Measurements from ENCODE around the gene WDR76. TPM values are rescaled to one million over a fixed set of nuclear protein-coding genes. Genes with fewer than 3 reads are reported as not detected.
"Not testable (repeated sequence)": the region's sequence is repeated elsewhere in the genome, so short reads cannot be mapped to it uniquely, and the experiment has no call there.

The WDR76 gene
- total RNA-seq, 1 donor = 58.2 TPM

- TF ChIP-seq, protein P1, sequence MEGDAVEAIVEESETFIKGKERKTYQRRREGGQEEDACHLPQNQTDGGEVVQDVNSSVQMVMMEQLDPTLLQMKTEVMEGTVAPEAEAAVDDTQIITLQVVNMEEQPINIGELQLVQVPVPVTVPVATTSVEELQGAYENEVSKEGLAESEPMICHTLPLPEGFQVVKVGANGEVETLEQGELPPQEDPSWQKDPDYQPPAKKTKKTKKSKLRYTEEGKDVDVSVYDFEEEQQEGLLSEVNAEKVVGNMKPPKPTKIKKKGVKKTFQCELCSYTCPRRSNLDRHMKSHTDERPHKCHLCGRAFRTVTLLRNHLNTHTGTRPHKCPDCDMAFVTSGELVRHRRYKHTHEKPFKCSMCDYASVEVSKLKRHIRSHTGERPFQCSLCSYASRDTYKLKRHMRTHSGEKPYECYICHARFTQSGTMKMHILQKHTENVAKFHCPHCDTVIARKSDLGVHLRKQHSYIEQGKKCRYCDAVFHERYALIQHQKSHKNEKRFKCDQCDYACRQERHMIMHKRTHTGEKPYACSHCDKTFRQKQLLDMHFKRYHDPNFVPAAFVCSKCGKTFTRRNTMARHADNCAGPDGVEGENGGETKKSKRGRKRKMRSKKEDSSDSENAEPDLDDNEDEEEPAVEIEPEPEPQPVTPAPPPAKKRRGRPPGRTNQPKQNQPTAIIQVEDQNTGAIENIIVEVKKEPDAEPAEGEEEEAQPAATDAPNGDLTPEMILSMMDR (IDR thresholded peaks at IDR 0.05; ENCODE audit: insufficient read depth, low read length) = no peak
- no peak for DNase-seq (ENCODE audit: low read depth)
- H3K4me3 ChIP-seq (ENCODE audit: low read depth, low read length) = peak within 1 kb of the TSS; percentile 99
Measured at GRCh38 chr15:43799945-43800285, 26.9 kb upstream of the WDR76 start, which contains the start of gene SERINC4. Gene SERINC4, minus strand, starts transcription at chr15:43800220. Its CDS starts 234 bp downstream, at chr15:43799986.

DNA sequence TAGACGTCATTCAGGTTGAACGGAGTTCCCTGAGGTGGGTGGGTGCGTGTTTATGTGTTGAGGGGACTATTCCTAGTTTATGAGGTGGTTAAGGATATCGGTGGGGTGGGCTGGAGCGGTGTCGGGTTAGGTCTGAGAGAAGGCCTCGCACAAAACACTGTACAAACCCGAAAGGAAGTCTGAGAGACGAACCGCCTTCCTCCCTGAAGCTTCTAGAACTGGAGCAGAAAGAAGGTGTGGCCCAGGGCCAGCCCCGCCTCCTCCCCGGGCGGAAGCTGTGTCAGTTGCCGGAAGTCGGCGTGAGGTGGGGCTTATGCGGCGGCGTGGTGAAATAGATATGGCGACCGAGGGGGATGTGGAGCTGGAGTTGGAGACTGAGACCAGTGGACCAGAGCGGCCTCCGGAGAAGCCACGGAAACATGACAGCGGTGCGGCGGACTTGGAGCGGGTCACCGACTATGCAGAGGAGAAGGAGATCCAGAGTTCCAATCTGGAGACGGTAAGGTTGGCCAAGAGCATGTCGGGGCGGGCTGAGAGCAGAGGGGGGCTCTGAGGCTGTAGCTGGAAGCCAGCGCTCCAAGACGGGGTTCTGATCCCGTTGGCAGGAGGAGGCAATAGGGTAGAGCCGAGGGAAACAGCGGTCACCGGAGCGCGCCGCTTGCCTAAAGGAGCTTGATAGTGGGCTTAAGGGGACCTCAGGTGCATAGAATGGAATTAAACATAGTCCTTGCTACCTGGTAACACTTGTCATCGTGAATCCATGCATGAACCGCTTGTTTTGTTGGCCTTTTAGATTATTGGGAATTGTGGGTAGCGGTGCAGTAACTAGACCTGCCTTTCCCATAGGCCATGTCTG, 26.3 kb upstream of the WDR76 start, which contains the start of gene HYPK:
Gene HYPK, plus strand, starts transcription at position 314 of the 856 bp plus-strand sequence. Its CDS starts 24 bp downstream, at position 338.
- TF ChIP-seq, protein P1 (IDR thresholded peaks at IDR 0.05; ENCODE audit: insufficient read depth, low read length) = no peak
- DNase-seq (ENCODE audit: low read depth) = peak; percentile 87
- H3K4me3 ChIP-seq (ENCODE audit: low read depth, low read length) = peak within 1 kb of the TSS; percentile 99

DNA sequence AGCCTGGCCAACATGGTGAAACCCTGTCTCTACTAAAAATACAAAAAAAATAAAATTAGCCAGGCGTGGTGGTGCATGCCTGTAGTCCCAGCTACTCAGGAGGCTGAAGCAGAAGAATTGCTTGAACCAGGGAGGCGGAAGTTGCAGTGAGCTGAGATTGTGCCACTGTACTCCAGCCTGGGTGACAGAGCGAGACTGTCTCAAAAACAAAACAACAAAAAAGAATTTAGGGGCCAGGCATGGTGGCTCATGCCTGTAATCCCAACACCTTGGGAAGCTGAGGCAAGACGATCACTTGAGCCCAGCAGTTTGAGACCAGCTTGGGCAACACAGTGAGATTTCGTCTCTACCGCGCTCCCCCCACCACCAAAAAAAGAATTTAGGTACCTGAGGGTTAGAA, 24.1 kb upstream of the WDR76 start:
- not testable (repeated sequence) for DNase-seq (ENCODE audit: low read depth)

DNA sequence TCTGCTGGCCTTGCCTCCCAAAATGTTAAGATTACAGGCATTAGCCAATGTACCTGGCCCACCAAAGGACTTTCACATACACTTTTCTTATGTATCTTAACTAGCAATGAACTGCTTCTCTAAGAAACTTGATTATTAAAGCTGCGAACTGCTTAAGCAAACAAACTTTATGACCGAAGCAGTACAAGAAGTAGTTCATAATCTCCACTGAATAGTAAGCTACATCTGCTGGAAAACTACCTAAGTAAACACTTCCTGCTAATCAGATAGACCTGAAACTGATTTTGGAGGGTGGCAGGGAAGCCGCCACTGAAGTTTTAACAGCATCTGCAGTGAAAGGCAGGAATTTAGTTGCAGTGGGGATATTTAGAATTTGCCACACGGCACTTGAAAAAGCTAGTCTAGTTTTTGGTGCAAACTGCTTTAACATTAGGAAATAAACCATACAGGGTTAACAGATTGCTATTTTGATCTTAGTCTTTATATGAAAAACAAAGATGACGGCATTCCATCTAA, 18.3 kb upstream of the WDR76 start:
- DNase-seq (ENCODE audit: low read depth) = no peak
- H3K4me3 ChIP-seq (ENCODE audit: low read depth, low read length) = no peak overlapping the region
- TF ChIP-seq, protein P1 (IDR thresholded peaks at IDR 0.05; ENCODE audit: insufficient read depth, low read length) = no peak

More for the DNA sequence above, 24.1 kb upstream of the WDR76 start:
- not testable (repeated sequence) for H3K4me3 ChIP-seq (ENCODE audit: low read depth, low read length)

GRCh38 chr15:43808960-43809678, 17.7 kb upstream of the WDR76 start:
- no peak overlapping the region for H3K4me3 ChIP-seq (ENCODE audit: low read depth, low read length)
- no peak for DNase-seq (ENCODE audit: low read depth)
- TF ChIP-seq, protein P1 (IDR thresholded peaks at IDR 0.05; ENCODE audit: insufficient read depth, low read length) = no peak

DNA sequence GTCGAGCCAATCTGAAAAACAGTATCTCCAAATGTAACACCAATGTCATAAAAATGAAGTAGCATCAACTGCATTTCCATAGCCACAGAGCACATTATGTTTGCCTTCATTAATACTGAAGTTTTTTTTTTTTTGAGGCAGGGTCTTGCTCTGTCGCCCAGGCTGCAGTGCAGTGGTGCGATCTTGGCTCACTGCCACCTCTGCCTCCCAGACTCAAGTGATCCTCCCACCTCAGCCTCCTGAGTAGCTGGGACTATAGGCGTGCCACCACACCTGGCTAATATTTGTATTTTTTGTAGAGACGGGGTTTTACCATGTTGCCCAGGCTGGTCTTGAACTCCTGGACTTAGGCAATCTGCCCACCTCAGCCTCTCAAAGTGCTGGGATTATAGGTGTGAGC, 11.7 kb upstream of the WDR76 start:
- DNase-seq (ENCODE audit: low read depth); H3K4me3 ChIP-seq (ENCODE audit: low read depth, low read length): not testable (repeated sequence)

DNA sequence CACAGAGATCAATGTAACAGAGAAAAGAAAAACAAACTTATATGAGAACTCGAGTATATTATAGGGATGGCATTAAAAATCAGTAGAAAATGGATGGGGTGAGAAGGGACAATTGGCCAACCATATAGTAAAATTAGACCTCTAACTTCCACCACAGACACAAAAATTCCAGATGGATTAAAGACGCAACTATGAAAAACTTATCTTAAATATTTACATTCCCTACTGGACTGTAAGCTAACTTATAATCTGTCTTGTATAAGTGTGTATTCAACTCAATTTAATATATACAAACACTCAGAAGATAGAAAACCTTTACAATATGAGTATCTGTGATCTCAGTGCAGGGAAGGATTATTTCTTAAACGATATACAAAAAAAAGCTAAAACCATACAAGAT, 5.3 kb upstream of the WDR76 start:
- DNase-seq (ENCODE audit: low read depth) = no peak
- H3K4me3 ChIP-seq (ENCODE audit: low read depth, low read length) = no peak overlapping the region

More for the DNA sequence above, 5.3 kb upstream of the WDR76 start:
- TF ChIP-seq, protein P1 (IDR thresholded peaks at IDR 0.05; ENCODE audit: insufficient read depth, low read length) = no peak
